ENCODE results near the gene ANKMY1. TPM values are rescaled to one million over a fixed set of nuclear protein-coding genes. Genes with fewer than 3 reads are reported as not detected.

Gene ANKMY1
- polyA plus RNA-seq, 1 experiment: 2.9 TPM

GRCh38 chr2:240473211-240473610 lies 84.6 kb downstream of the ANKMY1 start:
- Histone ChIP-seq H3K27ac (ENCODE audit: low read depth, low read length) (no peak overlapping the region), H3K27me3 (ENCODE audit: control insufficient read depth, insufficient read depth, low read length) (no peaks in the 10 kb centered on the region), H3K9me3 (ENCODE audit: control insufficient read depth, insufficient read depth, low read length) (peaks cover 16% of the 10 kb centered on the region), H3K4me3 (ENCODE audit: low read depth, low read length) (no peak overlapping the region)
- TF ChIP-seq CTCF (IDR thresholded peaks at IDR 0.05; ENCODE audit: low read depth, low read length): no peak
- no peak for DNase-seq (ENCODE audit: low read depth, low spot score)
- ChIA-PET CTCF (interaction anchor here (0.6 to 1.4 kb wide), 3 partner anchors 41 to 367 kb away, joined by 3 to 5 read pairs (median 3); no protein-coding TSS in a partner anchor), POLR2A (no interaction called here)

- H3K4me3 ChIP-seq (ENCODE audit: low read depth, low read length): no peak overlapping the region
- peaks cover 16% of the 10 kb centered on the region for H3K9me3 ChIP-seq (ENCODE audit: control insufficient read depth, insufficient read depth, low read length)
- no peaks in the 10 kb centered on the region for H3K27me3 ChIP-seq (ENCODE audit: control insufficient read depth, insufficient read depth, low read length)
- DNase-seq (ENCODE audit: low read depth, low spot score): no peak
- H3K27ac ChIP-seq (ENCODE audit: low read depth, low read length): no peak overlapping the region
- no peak for TF ChIP-seq CTCF (IDR thresholded peaks at IDR 0.05; ENCODE audit: low read depth, low read length)
- CTCF ChIA-PET: interaction anchor here (0.9 to 1.4 kb wide), 2 partner anchors 42 to 328 kb away, joined by 3 to 5 read pairs; no protein-coding TSS in a partner anchor
- POLR2A ChIA-PET: no interaction called here
Observed at GRCh38 chr2:240472078-240472790, 85.6 kb downstream of the ANKMY1 start.

GRCh38 chr2:240469740-240470139 lies 88.0 kb downstream of the ANKMY1 start:
- no peak overlapping the region for H3K27ac ChIP-seq (ENCODE audit: low read depth, low read length)
- H3K27me3 ChIP-seq (ENCODE audit: control insufficient read depth, insufficient read depth, low read length): no peaks in the 10 kb centered on the region
- no peak for DNase-seq (ENCODE audit: low read depth, low spot score)
- ChIA-PET CTCF (no interaction called here), POLR2A (no interaction called here)
- no peak overlapping the region for H3K4me3 ChIP-seq (ENCODE audit: low read depth, low read length)
- peaks cover 14% of the 10 kb centered on the region for H3K9me3 ChIP-seq (ENCODE audit: control insufficient read depth, insufficient read depth, low read length)
- no peak for TF ChIP-seq CTCF (IDR thresholded peaks at IDR 0.05; ENCODE audit: low read depth, low read length)

GRCh38 chr2:240469239-240469636 lies 88.5 kb downstream of the ANKMY1 start:
- H3K9me3 ChIP-seq (ENCODE audit: control insufficient read depth, insufficient read depth, low read length): peaks cover 14% of the 10 kb centered on the region
- H3K4me3 ChIP-seq (ENCODE audit: low read depth, low read length): no peak overlapping the region
- no peak for TF ChIP-seq CTCF (IDR thresholded peaks at IDR 0.05; ENCODE audit: low read depth, low read length)
- CTCF ChIA-PET: interaction anchor here (1.2 kb wide), 1 partner anchor 45 kb away, joined by 4 read pairs; no protein-coding TSS in a partner anchor
- DNase-seq (ENCODE audit: low read depth, low spot score): no peak
- no peak overlapping the region for H3K27ac ChIP-seq (ENCODE audit: low read depth, low read length)
- no peaks in the 10 kb centered on the region for H3K27me3 ChIP-seq (ENCODE audit: control insufficient read depth, insufficient read depth, low read length)
- POLR2A ChIA-PET: no interaction called here

All from AG04450 (cell line).